ENCODE data around the gene SRC.

The SRC gene

GRCh38 chr20:37450344-37450743, 104.4 kb downstream of the SRC start:
- TF ChIP-seq GATA2 (IDR thresholded peaks at IDR 0.05; ENCODE audit: low read depth, low read length) (no peak), GATA3 (IDR thresholded peaks at IDR 0.05; ENCODE audit: low read depth, low read length) (no peak)

- no peak for TF ChIP-seq GATA3 (IDR thresholded peaks at IDR 0.05; ENCODE audit: low read depth, low read length)
- no peak for TF ChIP-seq GATA2 (IDR thresholded peaks at IDR 0.05; ENCODE audit: low read depth, low read length)
These were observed 105.7 kb downstream of the SRC start for GRCh38 chr20:37451616-37452015.

- no peak for TF ChIP-seq GATA2 (IDR thresholded peaks at IDR 0.05; ENCODE audit: low read depth, low read length)
- no peak for TF ChIP-seq GATA3 (IDR thresholded peaks at IDR 0.05; ENCODE audit: low read depth, low read length)
These were observed 106.3 kb downstream of the SRC start for GRCh38 chr20:37452236-37452635.

- no peak for TF ChIP-seq GATA3 (IDR thresholded peaks at IDR 0.05; ENCODE audit: low read depth, low read length)
- TF ChIP-seq GATA2 (IDR thresholded peaks at IDR 0.05; ENCODE audit: low read depth, low read length), result no peak
These were observed 107.3 kb downstream of the SRC start for GRCh38 chr20:37453288-37453687.

GRCh38 chr20:37453836-37454235, 107.9 kb downstream of the SRC start:
- TF ChIP-seq GATA3 (IDR thresholded peaks at IDR 0.05; ENCODE audit: low read depth, low read length) (no peak), GATA2 (IDR thresholded peaks at IDR 0.05; ENCODE audit: low read depth, low read length) (no peak)

- TF ChIP-seq GATA3 (IDR thresholded peaks at IDR 0.05; ENCODE audit: low read depth, low read length), result no peak
- TF ChIP-seq GATA2 (IDR thresholded peaks at IDR 0.05; ENCODE audit: low read depth, low read length), result no peak
These were observed 108.9 kb downstream of the SRC start for GRCh38 chr20:37454636-37455385.

Measured in SH-SY5Y (cell line).